ENCODE results near the gene CDHR1.

Gene CDHR1

GRCh38 chr10:84262190-84262956, 68.0 kb downstream of the CDHR1 start:
- no peak for TF ChIP-seq CTCF (conservative IDR thresholded peaks at IDR 0.05; ENCODE audit: control insufficient read depth, insufficient read depth, low read depth, low read length)

GRCh38 chr10:84263716-84264115, 69.4 kb downstream of the CDHR1 start:
- no peak overlapping the region for H3K4me3 ChIP-seq (ENCODE audit: control insufficient read depth, low read depth, low read length)
- no peak for DNase-seq (ENCODE audit: low read depth)

More at GRCh38 chr10:84262190-84262956, 68.0 kb downstream of the CDHR1 start:
- DNase-seq (ENCODE audit: low read depth), result no peak
- no peak overlapping the region for H3K4me3 ChIP-seq (ENCODE audit: control insufficient read depth, low read depth, low read length)

GRCh38 chr10:84264611-84265141, 70.3 kb downstream of the CDHR1 start:
- TF ChIP-seq CTCF (conservative IDR thresholded peaks at IDR 0.05; ENCODE audit: control insufficient read depth, insufficient read depth, low read depth, low read length), result peak; percentile 94
- H3K4me3 ChIP-seq (ENCODE audit: control insufficient read depth, low read depth, low read length), result no peak overlapping the region
- DNase-seq (ENCODE audit: low read depth), result peak; percentile 58

More at GRCh38 chr10:84263716-84264115, 69.4 kb downstream of the CDHR1 start:
- TF ChIP-seq CTCF (conservative IDR thresholded peaks at IDR 0.05; ENCODE audit: control insufficient read depth, insufficient read depth, low read depth, low read length), result no peak

- no peak for TF ChIP-seq CTCF (conservative IDR thresholded peaks at IDR 0.05; ENCODE audit: control insufficient read depth, insufficient read depth, low read depth, low read length)
- H3K4me3 ChIP-seq (ENCODE audit: control insufficient read depth, low read depth, low read length), result no peak overlapping the region
- no peak for DNase-seq (ENCODE audit: low read depth)
Measured at GRCh38 chr10:84265418-84265817, 71.1 kb downstream of the CDHR1 start.

GRCh38 chr10:84267503-84268126, 73.3 kb downstream of the CDHR1 start:
- DNase-seq (ENCODE audit: low read depth), result peak; percentile 60
- no peak overlapping the region for H3K4me3 ChIP-seq (ENCODE audit: control insufficient read depth, low read depth, low read length)

GRCh38 chr10:84269162-84269561, 74.8 kb downstream of the CDHR1 start:
- DNase-seq (ENCODE audit: low read depth), result no peak
- no peak for TF ChIP-seq CTCF (conservative IDR thresholded peaks at IDR 0.05; ENCODE audit: control insufficient read depth, insufficient read depth, low read depth, low read length)
- no peak overlapping the region for H3K4me3 ChIP-seq (ENCODE audit: control insufficient read depth, low read depth, low read length)

More at GRCh38 chr10:84267503-84268126, 73.3 kb downstream of the CDHR1 start:
- peak; percentile 75 for TF ChIP-seq CTCF (conservative IDR thresholded peaks at IDR 0.05; ENCODE audit: control insufficient read depth, insufficient read depth, low read depth, low read length)
